ENCODE results near the gene OTUD7B. TPM values are rescaled to one million over a fixed set of nuclear protein-coding genes. Genes with fewer than 3 reads are reported as not detected.
"Not testable (repeated sequence)": the region's sequence is repeated elsewhere in the genome, so short reads cannot be mapped to it uniquely, and the experiment has no call there.

OTUD7B gene
- total RNA-seq, 2 experiments from 2014 or later: 16.1 to 17.3 TPM

- intact Hi-C loops (cut with micrococcal nuclease): no loop called here
- no peak for ATAC-seq
- ChIA-PET CTCF (interaction anchor here (1.6 kb wide), 1 partner anchor 221 kb away, joined by 4 read pairs; no protein-coding TSS in a partner anchor), POLR2A (interaction anchor here (1.7 kb wide), 1 partner anchor 19 kb away, joined by 5 read pairs; no protein-coding TSS in a partner anchor)
- DNase-seq: no peak
- Mint-ChIP-seq H3K36me3 (ENCODE audit: low read depth) (peaks cover 25% of the 10 kb centered on the region), H3K27me3 (no peaks in the 10 kb centered on the region), H3K4me1 (ENCODE audit: low read depth) (peaks cover 9% of the 10 kb centered on the region), H3K9me3 (no peaks in the 10 kb centered on the region), H3K4me3 (no peak overlapping the region), H3K27ac (no peak overlapping the region)
- TF ChIP-seq CTCF (IDR thresholded peaks at IDR 0.05): no peak
Observed at GRCh38 chr1:149965440-149965839, 45.1 kb downstream of the OTUD7B start.

GRCh38 chr1:149963358-149963757 lies 47.2 kb downstream of the OTUD7B start:
- ChIA-PET CTCF (interaction anchor here (1.1 to 1.8 kb wide), 9 partner anchors 11 to 202 kb away, joined by 3 to 11 read pairs (median 3); no protein-coding TSS in a partner anchor), POLR2A (interaction anchor here (0.5 kb wide), 1 partner anchor 113 kb away, joined by 4 read pairs; no protein-coding TSS in a partner anchor)
- DNase-seq (no peak), ATAC-seq (no peak)
- Mint-ChIP-seq H3K27ac (no peak overlapping the region), H3K4me3 (no peak overlapping the region), H3K27me3 (no peaks in the 10 kb centered on the region), H3K9me3 (no peaks in the 10 kb centered on the region), H3K36me3 (ENCODE audit: low read depth) (peaks cover 33% of the 10 kb centered on the region), H3K4me1 (ENCODE audit: low read depth) (peaks cover 9% of the 10 kb centered on the region)
- intact Hi-C loops (cut with micrococcal nuclease): loop anchor here (5.0 kb wide), 1 partner anchor 204 kb away; no protein-coding TSS in a partner anchor
- no peak for TF ChIP-seq CTCF (IDR thresholded peaks at IDR 0.05)

DNA sequence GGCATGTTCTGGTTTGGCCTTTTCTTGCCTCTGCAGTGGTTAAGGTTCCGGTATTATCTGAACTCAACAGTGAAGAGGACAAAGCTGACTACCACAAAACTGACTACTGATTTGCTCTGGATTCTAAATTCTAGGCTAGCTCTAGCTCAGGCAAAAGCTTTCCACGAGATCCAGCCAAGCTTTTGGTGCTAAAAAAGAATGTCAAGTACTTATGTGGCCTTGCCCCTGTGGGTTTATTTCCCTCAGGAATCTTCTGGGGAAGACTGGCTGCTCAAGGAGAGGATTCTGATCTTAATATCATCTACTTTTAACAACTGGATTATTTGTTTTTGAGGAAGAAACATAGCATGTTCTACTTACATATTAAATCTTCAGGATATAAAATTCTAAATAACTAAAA lies 47.8 kb downstream of the OTUD7B start:
- Mint-ChIP-seq H3K36me3 (ENCODE audit: low read depth) (peaks cover 36% of the 10 kb centered on the region), H3K9me3 (no peaks in the 10 kb centered on the region), H3K4me1 (ENCODE audit: low read depth) (peaks cover 9% of the 10 kb centered on the region), H3K4me3 (no peak overlapping the region), H3K27me3 (no peaks in the 10 kb centered on the region), H3K27ac (peak overlapping the region; percentile 47)
- ChIA-PET CTCF (interaction anchor here (0.7 to 3.0 kb wide), 47 partner anchors 9 to 224 kb away, joined by 3 to 21 read pairs (median 5); partner anchors contain the start of gene OTUD7B), POLR2A (no interaction called here)
- no peak for ATAC-seq
- TF ChIP-seq CTCF (IDR thresholded peaks at IDR 0.05): no peak
- intact Hi-C loops (cut with micrococcal nuclease): loop anchor here (1.0 to 5.0 kb wide), 2 partner anchors 88 to 205 kb away; no protein-coding TSS in a partner anchor
- DNase-seq: no peak

DNA sequence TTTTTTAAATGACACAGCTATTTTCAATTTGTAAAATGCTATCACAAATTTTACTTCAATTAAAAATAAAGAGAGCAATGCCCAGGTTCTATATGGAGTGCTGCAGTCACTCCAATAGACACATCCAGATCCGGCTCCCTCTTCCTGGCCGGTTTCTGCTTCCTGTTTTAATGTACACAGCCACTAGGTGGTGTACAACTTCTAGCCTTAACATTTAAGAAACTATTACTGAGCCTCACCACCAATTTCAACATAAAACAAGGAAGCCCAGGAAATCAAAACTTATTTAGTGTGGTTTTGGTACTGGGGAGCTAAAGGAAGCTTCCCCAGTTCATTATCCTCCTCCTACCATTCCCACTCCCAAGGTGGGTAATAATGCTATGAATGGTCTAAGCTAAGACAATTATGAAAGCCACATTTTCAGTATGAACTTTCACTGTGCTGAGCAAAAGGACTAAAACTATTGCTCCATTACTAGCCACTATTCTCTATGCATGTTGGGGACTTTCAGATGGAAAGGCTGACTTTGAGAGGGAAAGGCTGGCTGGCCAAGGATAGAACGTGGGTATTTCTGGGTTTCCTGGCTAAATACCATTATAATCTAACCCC lies 48.4 kb downstream of the OTUD7B start:
- TF ChIP-seq CTCF (IDR thresholded peaks at IDR 0.05): peak; percentile 90
- Mint-ChIP-seq H3K27ac (no peak overlapping the region), H3K4me3 (no peak overlapping the region), H3K9me3 (no peaks in the 10 kb centered on the region), H3K36me3 (ENCODE audit: low read depth) (peaks cover 40% of the 10 kb centered on the region), H3K4me1 (ENCODE audit: low read depth) (peaks cover 9% of the 10 kb centered on the region), H3K27me3 (no peaks in the 10 kb centered on the region)
- DNase-seq (peak; percentile 57), ATAC-seq (peak; percentile 84)
- intact Hi-C loops (cut with micrococcal nuclease): loop anchor here (1.0 to 5.0 kb wide), 2 partner anchors 88 to 205 kb away; no protein-coding TSS in a partner anchor
- ChIA-PET POLR2A (interaction anchor here (1.4 kb wide), 1 partner anchor 34 kb away, joined by 3 read pairs; the partner anchor contains the start of gene SF3B4), CTCF (interaction anchor here (0.6 to 3.0 kb wide), 55 partner anchors 10 to 225 kb away, joined by 3 to 21 read pairs (median 4); partner anchors contain the start of gene OTUD7B)

DNA sequence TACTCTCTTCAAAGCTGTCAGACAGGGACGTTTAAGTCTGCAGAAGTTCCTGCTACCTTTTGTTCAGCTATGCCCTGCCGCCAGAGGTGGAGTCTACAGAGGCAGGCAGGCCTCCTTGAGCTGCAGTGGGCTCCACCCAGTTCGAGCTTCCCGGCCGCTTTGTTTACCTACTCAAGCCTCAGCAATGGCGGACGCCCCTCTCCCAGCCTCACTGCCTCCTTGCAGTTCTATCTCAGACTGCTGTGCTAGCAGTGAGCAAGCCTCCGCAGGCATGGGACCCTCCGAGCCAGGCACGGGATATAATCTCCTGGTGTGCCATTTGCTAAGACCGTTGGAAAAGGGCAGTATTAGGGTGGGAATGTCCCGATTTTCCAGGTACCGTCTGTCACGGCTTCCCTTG lies 53.0 kb downstream of the OTUD7B start:
- POLR2A ChIA-PET: not testable (repeated sequence)

More for the DNA sequence above, 53.0 kb downstream of the OTUD7B start:
- H3K27ac Mint-ChIP-seq; H3K4me1 Mint-ChIP-seq (ENCODE audit: low read depth); ATAC-seq; H3K27me3 Mint-ChIP-seq; intact Hi-C loops (cut with micrococcal nuclease); DNase-seq; CTCF ChIA-PET; H3K9me3 Mint-ChIP-seq; H3K4me3 Mint-ChIP-seq: not testable (repeated sequence)
- peaks cover 58% of the 10 kb centered on the region for H3K36me3 Mint-ChIP-seq (ENCODE audit: low read depth)

Data from activated CD8-positive, alpha-beta T cell treated with anti-CD3 and anti-CD28 coated beads for 36 hours (primary cell).